Activated CD4-positive, alpha-beta T cell treated with anti-CD3 and anti-CD28 coated beads for 36 hours (primary cell): ENCODE measurements around the gene C19orf73. TPM values are rescaled to one million over a fixed set of nuclear protein-coding genes. Genes with fewer than 3 reads are reported as not detected.

Experiments
- ATAC-seq: fragments of 200-7000 bp; cut with Tn5 transposase; one replicate; pipeline ENCODE4 v1.10.0; 2021; ENCODE audit warnings: mild to moderate bottlenecking, moderate library complexity
- CTCF ChIA-PET: fragments of 350-600 bp; sonication (Branson Sonifier 250); formaldehyde crosslinking; loops from one replicate; lab custom pipeline; 2021; ENCODE audit warnings: antibody characterized with exemption; lab: Charles Lee
- POLR2A ChIA-PET: fragments of 350-600 bp; sonication (Branson Sonifier 250); formaldehyde crosslinking; loops from one replicate; lab custom pipeline; 2021; ENCODE audit warnings: antibody characterized with exemption, inconsistent platforms; lab: Charles Lee
- DNase-seq: peaks from one replicate; pipeline ENCODE4 v3.0.0-alpha.2; 2020
- H3K27ac Mint-ChIP-seq: one replicate; pipeline ENCODE4 v1.8.0; 2021; ENCODE audit warnings: mixed read lengths
- H3K27me3 Mint-ChIP-seq: one replicate; pipeline ENCODE4 v1.8.0; 2021; ENCODE audit warnings: mixed read lengths
- H3K36me3 Mint-ChIP-seq: one replicate; pipeline ENCODE4 v1.8.0; 2021; ENCODE audit warnings: low read depth, mixed read lengths
- H3K4me1 Mint-ChIP-seq: one replicate; pipeline ENCODE4 v1.8.0; 2021; ENCODE audit warnings: mixed read lengths
- H3K4me3 Mint-ChIP-seq: one replicate; pipeline ENCODE4 v1.8.0; 2021; ENCODE audit warnings: mild to moderate bottlenecking, moderate library complexity, mixed read lengths
- H3K9me3 Mint-ChIP-seq: one replicate; pipeline ENCODE4 v1.8.0; 2021; ENCODE audit warnings: low read depth, mixed read lengths
- intact Hi-C, 2 experiments: fragments of 100-400 bp; cut with DNase I in 1 of 2; cut with micrococcal nuclease in 1 of 2; formaldehyde crosslinking; loops; one replicate each; pipeline versions ENCODE4 v1.14.2 to v1.15.1; 2022 to 2024; cut with DNase I, micrococcal nuclease
- total RNA-seq, 2 experiments: library from RNA; stranded (reverse); gene quantifications; one replicate each; pipeline ENCODE4 v1.2.3, GENCODE V29; 2021

C19orf73 gene
- total RNA-seq, 2 experiments from 2014 or later, result 1.7 to 2.0 TPM

- ATAC-seq (peak; percentile 76), DNase-seq (peak; percentile 85)
- H3K4me1 Mint-ChIP-seq, result peaks cover 29% of the 10 kb centered on the region
- no peaks in the 10 kb centered on the region for H3K9me3 Mint-ChIP-seq
- intact Hi-C loops, result loop anchor here in 1 of 2 experiments (1.0 to 2.0 kb wide), 4 partner anchors 14 to 57 kb away; partner anchors contain the start of genes CGB7 and SNRNP70
- H3K27me3 Mint-ChIP-seq, result no peaks in the 10 kb centered on the region
- ChIA-PET CTCF (interaction anchor here (0.6 to 2.4 kb wide), 22 partner anchors 8 to 338 kb away, joined by 3 to 28 read pairs (median 4); partner anchors contain the start of genes PIH1D1 and RUVBL2), POLR2A (interaction anchor here (0.7 to 1.1 kb wide), 3 partner anchors 9 to 21 kb away, joined by 3 read pairs; no protein-coding TSS in a partner anchor)
- peak within 1 kb of the TSS; percentile 76 for H3K4me3 Mint-ChIP-seq
- peak within 1 kb of the TSS; percentile 13 for H3K27ac Mint-ChIP-seq
- H3K36me3 Mint-ChIP-seq, result peaks cover 2% of the 10 kb centered on the region
Observed at GRCh38 chr19:49113762-49114629, 4.9 kb downstream of the C19orf73 start, which contains the start of gene LIN7B. LIN7B (plus strand) TSS chr19:49114370; CDS start chr19:49114405, 35 bp downstream.

- ChIA-PET POLR2A (no interaction called here), CTCF (interaction anchor here (0.9 kb wide), 1 partner anchor 14 kb away, joined by 5 read pairs; no protein-coding TSS in a partner anchor)
- no peak for ATAC-seq
- Mint-ChIP-seq H3K9me3 (no peaks in the 10 kb centered on the region), H3K4me3 (no peak overlapping the region), H3K27ac (no peak overlapping the region), H3K36me3 (peaks cover 22% of the 10 kb centered on the region), H3K4me1 (peaks cover 16% of the 10 kb centered on the region), H3K27me3 (no peaks in the 10 kb centered on the region)
- intact Hi-C loops, result no loop called here
- no peak for DNase-seq
Observed at GRCh38 chr19:49111218-49111998, 7.5 kb downstream of the C19orf73 start.

DNA sequence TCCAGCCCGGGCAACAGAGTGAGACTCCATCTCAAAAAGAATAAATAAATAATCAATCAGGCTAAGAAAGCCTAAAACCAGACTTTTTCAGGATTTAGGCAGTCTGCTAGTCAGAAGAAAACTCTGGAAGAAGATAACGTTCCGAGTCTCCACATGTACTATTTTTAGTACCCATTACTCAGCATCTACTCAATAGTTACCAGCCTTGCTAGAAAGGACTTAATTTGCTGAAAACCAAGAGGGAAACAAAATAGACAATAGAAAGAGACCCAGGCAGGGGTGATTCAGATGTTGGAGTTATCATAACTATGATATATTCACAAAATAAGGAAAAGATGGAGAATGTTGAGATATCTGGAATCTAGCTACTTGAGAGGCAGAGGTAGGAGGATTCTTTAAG, 8.4 kb downstream of the C19orf73 start:
- ChIA-PET CTCF (interaction anchor here (0.7 to 1.4 kb wide), 2 partner anchors 13 kb away, joined by 3 to 9 read pairs; no protein-coding TSS in a partner anchor), POLR2A (interaction anchor here (0.6 to 0.7 kb wide), 2 partner anchors 61 to 92 kb away, joined by 3 to 8 read pairs; no protein-coding TSS in a partner anchor)
- Mint-ChIP-seq H3K9me3 (no peaks in the 10 kb centered on the region), H3K4me3 (no peak overlapping the region), H3K4me1 (peaks cover 16% of the 10 kb centered on the region), H3K27ac (no peak overlapping the region), H3K36me3 (peaks cover 26% of the 10 kb centered on the region), H3K27me3 (no peaks in the 10 kb centered on the region)
- intact Hi-C loops, result no loop called here
- DNase-seq (no peak), ATAC-seq (no peak)

DNA sequence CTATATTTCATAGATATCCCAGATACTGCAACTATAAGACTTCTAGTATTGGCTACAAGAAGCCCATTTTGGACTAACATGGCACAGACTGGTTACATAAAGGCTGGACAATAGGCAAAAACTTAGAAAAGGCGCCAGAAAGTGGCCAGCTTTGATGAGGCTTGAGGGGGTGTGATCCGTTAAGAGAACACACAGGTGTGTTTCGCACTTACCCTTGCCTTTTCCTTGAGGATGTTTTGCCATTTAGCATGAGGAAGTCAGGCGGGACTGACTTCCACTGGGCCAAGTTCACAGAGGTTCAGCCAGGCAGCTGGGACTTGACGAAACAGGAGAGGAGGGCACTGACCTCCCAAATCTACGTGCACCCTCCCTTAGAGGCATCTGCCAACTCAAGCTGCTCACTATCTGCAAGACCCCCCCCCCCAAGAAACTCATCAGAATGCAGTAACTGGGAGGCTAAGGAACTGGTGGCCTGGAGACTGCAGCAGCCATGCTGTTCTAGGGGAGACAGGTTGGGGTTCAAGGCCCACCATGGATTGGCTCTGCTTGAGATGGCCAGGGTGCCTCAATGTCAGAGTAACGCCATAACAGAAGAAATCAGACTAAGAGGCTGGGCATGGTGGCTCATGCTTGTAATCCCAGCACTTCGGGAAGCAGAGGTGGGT, 9.2 kb downstream of the C19orf73 start:
- H3K36me3 Mint-ChIP-seq, result peaks cover 31% of the 10 kb centered on the region
- no peak overlapping the region for H3K4me3 Mint-ChIP-seq
- DNase-seq (no peak), ATAC-seq (no peak)
- H3K4me1 Mint-ChIP-seq, result peaks cover 13% of the 10 kb centered on the region
- H3K27ac Mint-ChIP-seq, result no peak overlapping the region
- ChIA-PET POLR2A (no interaction called here), CTCF (interaction anchor here (1.2 to 1.6 kb wide), 3 partner anchors 10 to 101 kb away, joined by 3 to 9 read pairs (median 4); no protein-coding TSS in a partner anchor)
- H3K9me3 Mint-ChIP-seq, result no peaks in the 10 kb centered on the region
- H3K27me3 Mint-ChIP-seq, result no peaks in the 10 kb centered on the region
- intact Hi-C loops, result no loop called here

DNA sequence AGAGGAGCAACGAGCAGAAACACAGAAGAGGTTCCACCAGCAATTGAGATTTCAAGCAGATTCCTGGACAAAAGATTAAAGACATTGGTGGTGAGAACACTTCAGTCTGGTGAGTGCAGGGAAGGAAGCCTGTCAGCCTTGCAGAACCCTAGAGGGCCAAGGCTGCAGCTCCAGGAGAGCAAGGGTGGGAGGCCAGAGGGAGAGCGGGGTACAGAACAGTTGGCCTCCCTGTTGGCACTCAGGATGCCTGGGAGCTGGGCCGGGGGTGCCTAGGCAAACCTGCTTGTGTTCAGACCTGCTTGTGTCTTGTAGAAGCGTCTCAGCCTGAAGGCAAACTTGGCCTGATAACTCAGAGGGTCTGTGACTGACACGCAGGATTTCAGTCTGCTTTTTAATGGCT, 9.9 kb downstream of the C19orf73 start:
- ChIA-PET POLR2A (no interaction called here), CTCF (interaction anchor here (1.2 to 1.6 kb wide), 3 partner anchors 10 to 101 kb away, joined by 3 to 5 read pairs (median 4); no protein-coding TSS in a partner anchor)

DNA sequence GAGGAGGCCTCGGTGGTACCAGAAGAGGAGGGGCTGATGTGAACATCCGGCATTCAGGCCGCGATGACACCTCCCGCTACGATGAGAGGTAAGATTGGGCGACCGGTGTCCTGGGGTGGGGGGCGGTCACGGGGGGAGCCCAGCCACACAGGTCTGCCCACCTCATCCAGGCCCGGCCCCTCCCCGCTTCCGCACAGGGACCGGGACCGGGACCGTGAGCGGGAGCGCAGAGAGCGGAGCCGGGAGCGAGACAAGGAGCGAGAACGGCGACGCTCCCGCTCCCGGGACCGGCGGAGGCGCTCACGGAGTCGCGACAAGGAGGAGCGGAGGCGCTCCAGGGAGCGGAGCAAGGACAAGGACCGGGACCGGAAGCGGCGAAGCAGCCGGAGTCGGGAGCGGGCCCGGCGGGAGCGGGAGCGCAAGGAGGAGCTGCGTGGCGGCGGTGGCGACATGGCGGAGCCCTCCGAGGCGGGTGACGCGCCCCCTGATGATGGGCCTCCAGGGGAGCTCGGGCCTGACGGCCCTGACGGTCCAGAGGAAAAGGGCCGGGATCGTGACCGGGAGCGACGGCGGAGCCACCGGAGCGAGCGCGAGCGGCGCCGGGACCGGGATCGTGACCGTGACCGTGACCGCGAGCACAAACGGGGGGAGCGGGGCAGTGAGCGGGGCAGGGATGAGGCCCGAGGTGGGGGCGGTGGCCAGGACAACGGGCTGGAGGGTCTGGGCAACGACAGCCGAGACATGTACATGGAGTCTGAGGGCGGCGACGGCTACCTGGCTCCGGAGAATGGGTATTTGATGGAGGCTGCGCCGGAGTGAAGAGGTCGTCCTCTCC, 11.1 kb downstream of the C19orf73 start:
- POLR2A ChIA-PET, result no interaction called here
- no peak overlapping the region for H3K27ac Mint-ChIP-seq
- intact Hi-C loops, result no loop called here
- H3K27me3 Mint-ChIP-seq, result no peaks in the 10 kb centered on the region
- H3K4me3 Mint-ChIP-seq, result no peak overlapping the region
- H3K36me3 Mint-ChIP-seq, result peaks cover 34% of the 10 kb centered on the region
- ATAC-seq, result no peak
- H3K9me3 Mint-ChIP-seq, result no peaks in the 10 kb centered on the region
- no peak for DNase-seq
- H3K4me1 Mint-ChIP-seq, result peaks cover 4% of the 10 kb centered on the region
- CTCF ChIA-PET, result interaction anchor here (1.2 kb wide), 1 partner anchor 10 kb away, joined by 5 read pairs; no protein-coding TSS in a partner anchor

More for the DNA sequence above, 9.9 kb downstream of the C19orf73 start:
- H3K9me3 Mint-ChIP-seq, result no peaks in the 10 kb centered on the region
- ATAC-seq (no peak), DNase-seq (no peak)
- no peak overlapping the region for H3K4me3 Mint-ChIP-seq
- peaks cover 34% of the 10 kb centered on the region for H3K36me3 Mint-ChIP-seq
- no peak overlapping the region for H3K27ac Mint-ChIP-seq
- H3K4me1 Mint-ChIP-seq, result peaks cover 13% of the 10 kb centered on the region
- no peaks in the 10 kb centered on the region for H3K27me3 Mint-ChIP-seq
- intact Hi-C loops, result no loop called here

GRCh38 chr19:49106648-49107135, 12.3 kb downstream of the C19orf73 start:
- no peaks in the 10 kb centered on the region for H3K9me3 Mint-ChIP-seq

GRCh38 chr19:49104229-49104864, 14.6 kb downstream of the C19orf73 start:
- H3K27ac Mint-ChIP-seq, result no peak overlapping the region
- CTCF ChIA-PET, result interaction anchor here (0.9 to 3.0 kb wide), 4 partner anchors 8 to 37 kb away, joined by 3 to 49 read pairs (median 13); partner anchors contain the start of gene LIN7B

More at GRCh38 chr19:49106648-49107135, 12.3 kb downstream of the C19orf73 start:
- Mint-ChIP-seq H3K4me1 (peaks cover 4% of the 10 kb centered on the region), H3K27me3 (no peaks in the 10 kb centered on the region), H3K36me3 (peaks cover 39% of the 10 kb centered on the region), H3K4me3 (no peak overlapping the region), H3K27ac (no peak overlapping the region)
- ChIA-PET CTCF (interaction anchor here (0.6 to 3.0 kb wide), 13 partner anchors 8 to 378 kb away, joined by 3 to 49 read pairs (median 3); partner anchors contain the start of gene LIN7B), POLR2A (interaction anchor here (0.5 to 1.4 kb wide), 2 partner anchors 9 to 1424 kb away, joined by 3 to 5 read pairs; no protein-coding TSS in a partner anchor)
- DNase-seq (peak; percentile 82), ATAC-seq (peak; percentile 84)
- intact Hi-C loops, result no loop called here

GRCh38 chr19:49103331-49104085, 15.4 kb downstream of the C19orf73 start:
- H3K4me1 Mint-ChIP-seq, result peaks cover 2% of the 10 kb centered on the region
- no peak overlapping the region for H3K4me3 Mint-ChIP-seq
- intact Hi-C loops, result loop anchor here in 1 of 2 experiments (1.0 kb wide), 1 partner anchor 28 kb away; no protein-coding TSS in a partner anchor
- H3K9me3 Mint-ChIP-seq, result no peaks in the 10 kb centered on the region
- ATAC-seq, result no peak
- CTCF ChIA-PET, result interaction anchor here (0.6 kb wide), 1 partner anchor 43 kb away, joined by 3 read pairs; no protein-coding TSS in a partner anchor
- no peak overlapping the region for H3K27ac Mint-ChIP-seq
- POLR2A ChIA-PET, result interaction anchor here (0.6 kb wide), 1 partner anchor 267 kb away, joined by 3 read pairs; no protein-coding TSS in a partner anchor
- DNase-seq, result no peak
- peaks cover 57% of the 10 kb centered on the region for H3K36me3 Mint-ChIP-seq
- H3K27me3 Mint-ChIP-seq, result no peaks in the 10 kb centered on the region

More at GRCh38 chr19:49104229-49104864, 14.6 kb downstream of the C19orf73 start:
- H3K27me3 Mint-ChIP-seq, result no peaks in the 10 kb centered on the region
- ATAC-seq (no peak), DNase-seq (no peak)
- H3K36me3 Mint-ChIP-seq, result peaks cover 54% of the 10 kb centered on the region
- H3K4me1 Mint-ChIP-seq, result peaks cover 2% of the 10 kb centered on the region
- no peaks in the 10 kb centered on the region for H3K9me3 Mint-ChIP-seq
- POLR2A ChIA-PET, result interaction anchor here (0.6 to 1.3 kb wide), 2 partner anchors 10 to 128 kb away, joined by 3 to 6 read pairs; partner anchors contain the start of gene LIN7B
- H3K4me3 Mint-ChIP-seq, result no peak overlapping the region
- intact Hi-C loops, result no loop called here
